GM12874 (cell line): Measurements from ENCODE around the gene RIMBP2.

ENCODE experiments used
- TF ChIP-seq, protein P1 (sequence below): IDR thresholded peaks from 2 replicates; pipeline ENCODE4 v1.5.1; 2011; ENCODE audit warnings: low read depth, mild to moderate bottlenecking, control low read depth, low read length, moderate library complexity; ENCODE audit not compliant: insufficient read depth

Gene RIMBP2

GRCh38 chr12:130644566-130644965 is 71.5 kb downstream of the RIMBP2 start:
- TF ChIP-seq, protein P1, sequence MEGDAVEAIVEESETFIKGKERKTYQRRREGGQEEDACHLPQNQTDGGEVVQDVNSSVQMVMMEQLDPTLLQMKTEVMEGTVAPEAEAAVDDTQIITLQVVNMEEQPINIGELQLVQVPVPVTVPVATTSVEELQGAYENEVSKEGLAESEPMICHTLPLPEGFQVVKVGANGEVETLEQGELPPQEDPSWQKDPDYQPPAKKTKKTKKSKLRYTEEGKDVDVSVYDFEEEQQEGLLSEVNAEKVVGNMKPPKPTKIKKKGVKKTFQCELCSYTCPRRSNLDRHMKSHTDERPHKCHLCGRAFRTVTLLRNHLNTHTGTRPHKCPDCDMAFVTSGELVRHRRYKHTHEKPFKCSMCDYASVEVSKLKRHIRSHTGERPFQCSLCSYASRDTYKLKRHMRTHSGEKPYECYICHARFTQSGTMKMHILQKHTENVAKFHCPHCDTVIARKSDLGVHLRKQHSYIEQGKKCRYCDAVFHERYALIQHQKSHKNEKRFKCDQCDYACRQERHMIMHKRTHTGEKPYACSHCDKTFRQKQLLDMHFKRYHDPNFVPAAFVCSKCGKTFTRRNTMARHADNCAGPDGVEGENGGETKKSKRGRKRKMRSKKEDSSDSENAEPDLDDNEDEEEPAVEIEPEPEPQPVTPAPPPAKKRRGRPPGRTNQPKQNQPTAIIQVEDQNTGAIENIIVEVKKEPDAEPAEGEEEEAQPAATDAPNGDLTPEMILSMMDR: no peak

- TF ChIP-seq, protein P1: no peak
These were observed 72.0 kb downstream of the RIMBP2 start for GRCh38 chr12:130644146-130644545.

DNA sequence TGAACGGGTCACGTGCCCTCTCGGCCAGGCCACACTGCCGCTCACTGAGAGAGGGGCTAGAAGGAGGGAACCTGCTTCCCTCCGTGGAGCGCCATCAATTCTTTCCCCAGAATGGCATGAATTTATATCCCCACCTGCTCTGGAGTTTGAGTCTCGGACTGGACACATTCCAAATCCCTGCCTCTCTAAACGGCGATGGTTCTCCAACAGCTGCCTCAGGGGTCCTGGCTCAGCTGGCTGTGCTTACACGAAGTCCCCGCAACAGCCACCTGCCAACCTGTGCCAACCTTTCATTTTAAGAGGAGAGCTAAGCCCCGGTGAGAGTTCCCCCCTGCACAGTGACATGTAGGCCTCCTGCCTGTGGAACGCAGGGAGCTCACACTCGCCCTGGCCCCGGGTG is 73.2 kb downstream of the RIMBP2 start:
- TF ChIP-seq, protein P1: no peak

DNA sequence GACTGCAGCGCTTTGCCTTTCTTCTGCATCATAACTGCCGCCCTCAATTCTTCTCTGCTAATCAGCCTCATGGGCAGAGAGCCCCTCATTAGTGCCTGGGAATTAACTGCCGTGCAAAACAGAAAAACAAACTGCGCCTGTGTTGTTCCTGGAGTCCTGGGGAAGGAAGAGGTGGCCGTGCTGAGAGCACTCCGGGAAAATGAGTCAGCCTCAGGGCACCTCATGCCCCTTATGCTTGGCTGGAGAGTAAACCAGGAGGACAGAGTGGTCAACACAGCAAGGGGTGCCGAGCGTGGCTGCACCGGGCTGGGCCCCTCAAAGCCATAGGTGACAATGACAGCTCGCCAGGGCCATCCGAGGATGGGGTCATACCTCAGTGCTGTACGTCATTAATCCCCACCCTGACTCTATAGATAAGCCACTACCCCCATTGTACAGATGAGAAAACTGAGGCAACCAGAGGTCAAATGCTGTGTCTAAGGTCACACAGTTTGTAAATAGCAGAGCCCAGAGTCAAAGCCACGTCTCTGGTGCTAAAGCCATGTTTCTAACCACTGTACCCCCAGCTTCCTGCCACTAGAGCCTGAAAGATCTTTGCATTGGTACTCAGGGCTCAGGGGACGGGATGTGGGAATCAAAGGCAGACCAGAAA is 74.4 kb downstream of the RIMBP2 start:
- TF ChIP-seq, protein P1: no peak

- TF ChIP-seq, protein P1: no peak
These were observed 75.2 kb downstream of the RIMBP2 start for GRCh38 chr12:130640901-130641300.

GRCh38 chr12:130640496-130640895 is 75.6 kb downstream of the RIMBP2 start:
- TF ChIP-seq, protein P1: no peak

- TF ChIP-seq, protein P1: no peak
These were observed 76.3 kb downstream of the RIMBP2 start for GRCh38 chr12:130639476-130640424.
